GM21576 (cell line): ENCODE measurements around the gene EOMES.
A peak's percentile ranks its signal among the peaks of the same experiment; 100 is the strongest.
"Not testable (repeated sequence)": the region's sequence is repeated elsewhere in the genome, so short reads cannot be mapped to it uniquely, and the experiment has no call there.

Experiments
- ATAC-seq: cut with Tn5 transposase; IDR thresholded peaks from one replicate; pipeline ENCODE4 v1.9.1; 2021; ENCODE audit warnings: mild to moderate bottlenecking, moderate library complexity; ENCODE audit not compliant: unreplicated experiment

Gene EOMES

GRCh38 chr3:27721717-27722564, at the start of gene EOMES:
EOMES (minus strand) TSS chr3:27722323; CDS start chr3:27722294, 29 bp downstream.
- ATAC-seq: peak; percentile 62

DNA sequence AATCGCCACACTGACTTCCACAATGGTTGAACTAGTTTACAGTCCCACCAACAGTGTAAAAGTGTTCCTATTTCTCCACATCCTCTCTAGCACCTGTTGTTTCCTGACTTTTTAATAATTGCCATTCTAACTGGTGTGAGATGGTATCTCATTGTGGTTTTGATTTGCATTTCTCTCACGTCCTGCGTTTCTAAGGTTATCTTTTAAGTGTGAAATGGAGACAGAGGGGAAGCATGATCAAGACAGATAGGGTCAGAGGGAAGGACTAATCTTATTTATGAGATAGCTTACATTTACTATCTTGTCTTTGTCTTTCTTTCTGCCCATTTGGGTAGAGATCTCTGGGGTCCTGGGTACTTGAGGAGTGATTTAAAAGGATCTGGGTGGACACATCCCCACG, 48.3 kb upstream of the EOMES start:
- not testable (repeated sequence) for ATAC-seq

- no peak for ATAC-seq
Observed at GRCh38 chr3:27767000-27767399, 44.9 kb upstream of the EOMES start.

GRCh38 chr3:27758083-27758482, 36.0 kb upstream of the EOMES start:
- no peak for ATAC-seq

GRCh38 chr3:27756877-27757276, 34.8 kb upstream of the EOMES start:
- no peak for ATAC-seq

GRCh38 chr3:27752926-27753325, 30.8 kb upstream of the EOMES start:
- no peak for ATAC-seq

- ATAC-seq: no peak
Observed at GRCh38 chr3:27749643-27750042, 27.5 kb upstream of the EOMES start.

DNA sequence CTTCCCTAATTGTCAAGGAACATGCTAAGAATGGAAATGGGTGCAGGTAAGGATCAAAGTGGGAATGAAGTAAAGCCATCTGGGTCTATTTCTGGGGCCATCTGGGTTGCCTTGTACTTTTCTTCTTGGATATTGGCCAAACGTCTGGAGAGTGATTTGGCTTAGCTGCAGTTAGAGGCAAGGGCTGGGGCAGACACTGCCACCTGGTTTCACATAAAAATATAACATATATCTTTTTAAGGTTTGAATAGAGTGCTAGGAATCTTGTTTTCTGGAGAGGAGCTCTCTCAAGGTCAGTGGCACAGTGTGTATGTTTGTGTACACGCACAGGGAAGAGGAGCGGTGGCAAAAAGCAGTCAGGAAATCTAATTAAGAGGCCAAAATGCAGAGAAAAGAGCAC, 24.7 kb upstream of the EOMES start:
- ATAC-seq: no peak

DNA sequence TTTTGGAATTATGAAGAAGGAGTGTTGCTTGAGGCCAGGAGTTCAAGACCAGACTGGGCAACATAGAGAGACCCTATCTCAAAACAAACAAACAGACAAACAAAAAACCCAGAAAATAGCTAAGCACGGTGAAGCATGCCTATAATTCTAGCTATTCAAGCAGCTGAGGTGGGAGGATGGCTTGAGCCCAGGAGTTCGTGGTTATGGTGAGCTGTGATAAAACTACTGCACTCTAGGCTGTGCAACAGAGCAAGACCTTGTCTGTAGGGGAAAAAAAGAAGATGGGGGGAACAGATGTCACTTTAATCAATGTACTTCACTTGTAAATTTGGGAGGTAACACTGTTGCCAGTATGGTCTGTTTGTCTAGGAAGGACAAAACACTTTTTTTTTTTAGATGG, 18.7 kb upstream of the EOMES start:
- no peak for ATAC-seq

DNA sequence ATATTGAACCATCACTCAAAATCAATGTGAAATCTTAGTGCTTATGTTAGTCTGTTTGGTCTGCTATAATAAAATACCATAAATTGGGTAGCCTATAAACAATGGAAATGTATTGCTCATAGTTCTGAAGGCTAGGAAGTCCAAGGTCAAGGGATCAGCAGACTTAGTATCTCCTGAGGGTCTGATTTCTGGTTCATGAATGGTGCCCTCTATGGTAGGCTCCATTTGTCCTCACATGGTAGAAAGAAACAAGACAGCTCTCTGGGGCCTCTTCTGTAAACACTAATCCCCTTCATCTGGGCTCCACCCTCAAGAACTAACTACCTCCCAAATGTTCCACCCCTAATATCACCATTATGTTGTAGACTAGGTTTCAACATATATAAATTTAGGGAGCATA, 15.0 kb upstream of the EOMES start:
- no peak for ATAC-seq

- no peak for ATAC-seq
Observed at GRCh38 chr3:27730774-27731659, 8.9 kb upstream of the EOMES start.

DNA sequence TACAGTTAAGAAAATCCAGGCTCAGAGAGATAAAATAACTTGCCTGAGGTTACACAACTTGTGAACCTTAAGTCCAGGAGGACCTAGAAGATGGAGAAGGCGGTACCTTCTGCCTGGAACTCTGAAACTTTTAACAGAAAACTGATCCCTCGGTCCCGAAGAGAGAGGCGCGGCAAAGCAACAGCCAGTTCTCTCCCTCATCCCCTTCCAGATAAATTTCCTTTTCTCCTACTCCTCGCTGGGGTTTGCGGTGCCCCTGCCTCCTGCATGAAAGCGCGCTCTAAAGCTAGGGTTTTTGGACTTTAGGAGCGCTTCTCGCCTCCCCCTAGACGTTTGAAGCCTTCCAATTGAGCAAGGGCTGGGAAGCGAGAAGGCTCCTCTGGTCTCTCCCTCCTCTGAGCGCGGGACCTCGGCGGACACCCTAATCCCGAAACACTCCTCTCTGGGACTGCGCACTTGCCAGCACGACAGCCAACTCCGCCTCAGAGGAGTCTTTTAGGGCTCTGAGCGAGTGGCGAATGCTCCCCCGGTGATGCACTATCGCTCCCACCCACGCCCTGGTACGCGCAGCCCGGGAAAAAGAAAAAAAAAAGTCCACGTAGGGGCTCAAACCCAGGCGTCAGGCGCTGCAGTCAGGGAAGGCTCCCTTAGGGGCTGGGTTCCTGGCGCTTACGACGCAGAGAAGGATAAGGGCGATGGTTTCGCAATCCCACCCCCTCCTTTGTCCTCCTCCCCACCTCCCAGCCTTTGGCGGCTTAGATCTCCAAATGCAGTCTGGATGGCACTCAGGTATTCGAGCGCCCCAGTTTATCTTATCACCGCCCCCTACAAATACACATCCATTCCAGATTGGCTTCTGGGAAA, 7.9 kb upstream of the EOMES start:
- ATAC-seq: no peak

DNA sequence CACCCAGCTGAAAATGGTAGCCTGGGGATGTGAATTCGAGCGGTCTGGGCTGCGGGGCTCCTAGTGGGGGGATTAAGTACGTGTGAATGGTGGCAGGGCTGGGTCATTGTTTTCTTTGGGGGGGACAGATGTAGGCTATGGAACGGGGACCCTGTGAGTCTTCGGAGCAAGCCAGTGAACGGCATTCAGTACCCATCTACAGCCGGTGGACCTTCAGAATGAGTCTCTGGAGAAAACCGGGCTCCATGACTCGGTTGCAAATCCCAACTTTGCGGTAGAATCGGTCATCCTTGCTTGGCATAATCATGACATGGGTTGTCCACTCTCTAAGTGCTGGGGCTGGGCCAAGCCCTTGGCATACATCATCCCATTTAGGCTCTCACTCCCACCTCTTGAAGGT, 7.2 kb upstream of the EOMES start:
- ATAC-seq: no peak

DNA sequence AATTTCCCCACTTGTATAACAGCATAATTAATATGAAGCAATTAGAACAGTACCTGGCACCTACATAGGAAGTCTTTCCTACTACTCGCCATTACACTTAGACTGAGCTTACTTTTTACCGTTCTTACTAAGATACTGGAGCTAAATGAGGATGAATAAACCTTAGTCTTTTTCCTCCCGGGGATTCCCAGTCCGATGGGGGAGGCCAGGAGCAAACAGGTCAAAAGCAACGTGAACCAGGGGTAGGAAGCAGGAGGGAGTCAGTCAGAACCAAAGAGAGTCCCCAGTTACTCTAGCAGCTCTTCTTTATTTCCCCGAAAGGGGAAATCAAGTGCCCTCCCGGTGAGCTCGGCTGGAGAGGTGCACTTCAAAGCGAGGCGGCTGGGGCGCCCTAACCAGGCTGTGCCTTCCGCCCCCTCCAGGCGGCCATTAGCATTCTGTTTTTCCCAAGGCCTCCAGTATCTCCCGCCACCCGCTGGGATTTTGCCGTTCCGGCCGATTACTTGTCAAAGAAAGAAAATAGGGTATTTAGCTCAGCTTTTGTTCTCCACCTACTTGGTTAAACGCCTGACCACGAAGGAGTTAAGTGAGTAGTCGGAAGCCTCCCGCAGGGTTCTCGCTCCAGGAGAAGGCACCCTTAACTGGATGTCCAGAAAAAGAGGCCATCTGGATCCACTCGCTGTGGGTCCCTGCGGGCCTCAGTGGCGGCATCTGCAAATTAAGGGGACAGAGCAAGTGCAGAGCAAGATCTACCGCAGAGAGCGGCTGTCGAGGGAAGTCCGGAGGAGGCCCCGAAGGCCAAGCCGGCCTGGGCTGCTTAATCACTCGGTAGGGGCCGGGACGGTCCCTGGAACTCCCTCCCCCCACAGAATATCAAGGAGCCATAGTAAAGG, 6.3 kb upstream of the EOMES start:
- no peak for ATAC-seq

DNA sequence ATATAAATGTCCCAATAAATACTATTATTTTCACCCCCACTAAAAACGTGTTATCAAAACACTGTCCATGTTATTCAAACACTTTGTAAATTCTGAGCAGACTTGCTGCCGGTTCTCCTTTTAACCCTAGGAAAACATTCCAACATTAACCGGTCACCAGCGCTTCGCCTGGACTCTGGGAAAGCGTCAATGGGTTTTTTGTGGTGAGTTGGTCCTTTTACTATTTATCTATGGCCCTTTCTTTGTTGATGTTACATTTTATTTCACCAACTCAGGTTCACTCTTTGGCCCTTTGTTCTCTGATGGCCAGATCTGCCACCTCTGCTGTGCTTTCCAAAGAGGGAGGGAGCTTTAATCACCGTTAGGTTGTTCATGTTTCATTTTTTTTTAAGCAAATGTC, 4.1 kb upstream of the EOMES start:
- no peak for ATAC-seq

GRCh38 chr3:27724459-27725197, 2.5 kb upstream of the EOMES start:
- no peak for ATAC-seq

DNA sequence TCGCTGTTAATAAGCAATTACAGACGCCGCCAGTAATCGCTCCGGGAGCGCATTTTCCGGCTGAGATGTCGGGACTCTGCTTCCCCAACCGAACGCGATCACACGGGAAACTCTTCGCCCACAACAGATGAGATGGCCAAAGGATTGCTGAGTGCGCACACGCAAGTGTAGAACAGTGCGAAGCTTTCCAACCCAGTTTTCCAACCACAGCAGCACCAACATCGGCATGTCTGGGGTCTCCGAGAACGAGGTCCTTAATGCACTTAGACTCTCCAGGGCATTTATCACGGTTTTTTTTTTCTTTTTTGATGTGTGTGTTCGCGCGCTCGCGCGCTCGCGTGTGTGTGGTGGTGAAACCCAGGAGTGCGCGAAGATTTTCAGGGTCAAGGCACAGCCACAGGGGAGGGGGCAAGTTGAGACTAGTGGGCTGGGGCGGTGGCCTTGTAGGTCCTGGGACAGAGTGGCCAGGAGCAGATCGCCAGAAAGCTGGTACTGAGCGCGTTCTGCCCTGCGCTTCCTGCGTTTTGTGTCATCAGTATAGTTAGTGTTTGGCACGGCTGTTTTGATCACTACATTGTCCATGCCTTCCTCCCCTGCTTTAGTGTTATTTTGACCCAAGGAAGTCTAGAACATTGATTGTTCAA, 1.8 kb upstream of the EOMES start:
- no peak for ATAC-seq

DNA sequence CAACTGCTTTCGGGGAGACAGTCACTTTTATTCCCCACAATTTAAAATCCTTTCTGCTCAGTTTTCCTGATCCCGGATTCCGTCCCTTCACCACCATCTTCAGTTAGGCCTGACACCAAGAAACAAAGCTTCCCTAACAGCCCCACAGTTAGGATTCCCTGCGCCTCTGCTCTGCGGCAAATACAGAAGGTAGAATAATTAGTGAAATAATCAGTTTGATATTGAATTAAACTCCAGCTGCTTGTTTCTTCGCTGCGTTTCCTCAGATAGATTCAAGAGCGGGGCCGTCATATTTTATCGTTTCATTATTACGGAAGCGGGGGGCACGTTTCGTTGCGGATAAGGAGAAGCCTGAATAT, 1.3 kb upstream of the EOMES start:
- ATAC-seq: no peak

- ATAC-seq: no peak
Observed at GRCh38 chr3:27723001-27723445, 900 bp upstream of the EOMES start.
